Breast epithelium (tissue), 3 donors: ENCODE measurements around the gene KCTD10.

Experiments used
- CTCF ChIP-seq, 3 donors: fragments of 450-650 bp; IDR thresholded peaks; one replicate each; pipeline ENCODE4 v1.5.1; 2016 to 2017; ENCODE audit warnings: antibody characterized with exemption in 3 of 3, mild to moderate bottlenecking in 3 of 3, moderate library complexity in 3 of 3
- POLR2A ChIP-seq: fragments of 450-650 bp; IDR thresholded peaks from one replicate; pipeline ENCODE4 v1.6.1; 2016; ENCODE audit warnings: antibody characterized with exemption, mild to moderate bottlenecking, moderate library complexity
- POLR2AphosphoS5 ChIP-seq, 3 donors: sonication (generic); formaldehyde crosslinking; IDR thresholded peaks; one replicate each; pipeline ENCODE4 v1.6.1; 2017; ENCODE audit warnings: antibody characterized with exemption in 3 of 3

GRCh38 chr12:109418848-109419480 is 58.1 kb downstream of the KCTD10 start:
- TF ChIP-seq CTCF (IDR thresholded peaks at IDR 0.05) (no peak), POLR2A (no peak), POLR2AphosphoS5 (IDR thresholded peaks at IDR 0.05) (no peak)
